ENCODE results near the gene PHF20. TPM values are rescaled to one million over a fixed set of nuclear protein-coding genes. Genes with fewer than 3 reads are reported as not detected.
"Not testable (repeated sequence)": the region's sequence is repeated elsewhere in the genome, so short reads cannot be mapped to it uniquely, and the experiment has no call there.

Gene PHF20
- total RNA-seq, 1 experiment from 2014 or later: 56.7 TPM

DNA sequence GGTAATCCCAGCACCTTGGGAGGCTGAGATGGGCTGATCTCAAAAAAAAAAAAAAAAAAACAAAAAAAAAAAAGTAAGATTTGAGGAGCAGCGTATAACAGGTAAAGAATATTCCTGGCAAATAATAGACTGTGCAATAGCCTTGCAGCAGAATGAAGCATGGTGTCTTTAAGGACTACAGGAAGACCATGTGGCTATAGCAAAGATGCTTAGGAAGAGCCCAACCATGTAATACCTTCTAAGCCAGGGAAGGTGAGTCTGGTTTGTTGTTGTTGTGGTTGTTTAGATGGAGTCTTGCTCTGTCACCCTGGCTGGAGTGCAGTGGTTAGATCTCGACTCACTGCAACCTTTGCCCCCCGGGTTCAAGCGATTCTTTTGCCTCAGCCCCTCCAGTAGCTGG is 15.4 kb upstream of the PHF20 start:
- H3K9me3 Mint-ChIP-seq (ENCODE audit: low read depth, unreplicated experiment): no peaks in the 10 kb centered on the region
- no peak overlapping the region for H3K27ac Mint-ChIP-seq (ENCODE audit: unreplicated experiment)
- TF ChIP-seq, protein P1, sequence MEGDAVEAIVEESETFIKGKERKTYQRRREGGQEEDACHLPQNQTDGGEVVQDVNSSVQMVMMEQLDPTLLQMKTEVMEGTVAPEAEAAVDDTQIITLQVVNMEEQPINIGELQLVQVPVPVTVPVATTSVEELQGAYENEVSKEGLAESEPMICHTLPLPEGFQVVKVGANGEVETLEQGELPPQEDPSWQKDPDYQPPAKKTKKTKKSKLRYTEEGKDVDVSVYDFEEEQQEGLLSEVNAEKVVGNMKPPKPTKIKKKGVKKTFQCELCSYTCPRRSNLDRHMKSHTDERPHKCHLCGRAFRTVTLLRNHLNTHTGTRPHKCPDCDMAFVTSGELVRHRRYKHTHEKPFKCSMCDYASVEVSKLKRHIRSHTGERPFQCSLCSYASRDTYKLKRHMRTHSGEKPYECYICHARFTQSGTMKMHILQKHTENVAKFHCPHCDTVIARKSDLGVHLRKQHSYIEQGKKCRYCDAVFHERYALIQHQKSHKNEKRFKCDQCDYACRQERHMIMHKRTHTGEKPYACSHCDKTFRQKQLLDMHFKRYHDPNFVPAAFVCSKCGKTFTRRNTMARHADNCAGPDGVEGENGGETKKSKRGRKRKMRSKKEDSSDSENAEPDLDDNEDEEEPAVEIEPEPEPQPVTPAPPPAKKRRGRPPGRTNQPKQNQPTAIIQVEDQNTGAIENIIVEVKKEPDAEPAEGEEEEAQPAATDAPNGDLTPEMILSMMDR (IDR thresholded peaks at IDR 0.05; ENCODE audit: unreplicated experiment): no peak
- H3K27me3 Mint-ChIP-seq (ENCODE audit: unreplicated experiment): peaks cover 26% of the 10 kb centered on the region
- no peak overlapping the region for H3K4me3 Mint-ChIP-seq (ENCODE audit: low read depth, unreplicated experiment)
- intact Hi-C loops (cut with micrococcal nuclease; ENCODE audit: unreplicated experiment): no loop called here
- peaks cover 5% of the 10 kb centered on the region for H3K4me1 Mint-ChIP-seq (ENCODE audit: low read depth, unreplicated experiment)
- no TSS peak for BruUV-seq (replicated peaks)
- CTCF ChIA-PET: no interaction called here
- no peak for DNase-seq
- no peaks in the 10 kb centered on the region for H3K36me3 Mint-ChIP-seq (ENCODE audit: insufficient read depth, unreplicated experiment)

DNA sequence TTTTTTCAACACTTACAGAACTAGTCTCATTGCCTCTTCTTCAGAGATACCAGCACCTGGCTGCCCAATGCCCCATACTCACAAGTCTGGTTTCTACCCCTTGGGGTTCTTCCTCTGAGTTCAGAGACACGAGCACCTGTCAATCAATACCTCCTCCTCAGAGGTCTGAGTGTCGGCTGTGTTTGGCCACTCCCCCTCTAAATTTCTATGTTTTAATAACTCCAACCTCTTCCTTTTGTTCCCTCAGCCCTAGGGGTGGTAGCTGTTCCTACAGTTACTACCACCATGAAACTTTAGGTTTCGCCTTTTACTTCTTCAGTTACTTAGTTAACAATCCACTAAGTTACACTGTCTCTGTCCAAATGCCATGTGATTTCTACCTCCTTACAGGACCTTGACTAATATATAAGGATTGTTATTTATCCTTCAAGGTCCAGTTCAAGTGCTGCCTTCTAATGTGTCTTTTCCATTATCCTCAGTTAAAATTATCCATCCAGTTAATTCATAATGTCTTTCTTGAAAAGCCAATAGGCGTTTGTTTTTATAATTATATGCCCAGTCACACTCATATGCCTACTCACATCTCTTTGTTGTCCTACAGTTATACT is 14.6 kb upstream of the PHF20 start:
- intact Hi-C loops (cut with micrococcal nuclease; ENCODE audit: unreplicated experiment): no loop called here
- Mint-ChIP-seq H3K9me3 (ENCODE audit: low read depth, unreplicated experiment) (no peaks in the 10 kb centered on the region), H3K27me3 (ENCODE audit: unreplicated experiment) (peaks cover 18% of the 10 kb centered on the region), H3K4me3 (ENCODE audit: low read depth, unreplicated experiment) (no peak overlapping the region), H3K36me3 (ENCODE audit: insufficient read depth, unreplicated experiment) (no peaks in the 10 kb centered on the region), H3K27ac (ENCODE audit: unreplicated experiment) (no peak overlapping the region), H3K4me1 (ENCODE audit: low read depth, unreplicated experiment) (peaks cover 5% of the 10 kb centered on the region)
- CTCF ChIA-PET: no interaction called here
- TF ChIP-seq, protein P1 (IDR thresholded peaks at IDR 0.05; ENCODE audit: unreplicated experiment): no peak
- DNase-seq: no peak
- no TSS peak for BruUV-seq (replicated peaks)

DNA sequence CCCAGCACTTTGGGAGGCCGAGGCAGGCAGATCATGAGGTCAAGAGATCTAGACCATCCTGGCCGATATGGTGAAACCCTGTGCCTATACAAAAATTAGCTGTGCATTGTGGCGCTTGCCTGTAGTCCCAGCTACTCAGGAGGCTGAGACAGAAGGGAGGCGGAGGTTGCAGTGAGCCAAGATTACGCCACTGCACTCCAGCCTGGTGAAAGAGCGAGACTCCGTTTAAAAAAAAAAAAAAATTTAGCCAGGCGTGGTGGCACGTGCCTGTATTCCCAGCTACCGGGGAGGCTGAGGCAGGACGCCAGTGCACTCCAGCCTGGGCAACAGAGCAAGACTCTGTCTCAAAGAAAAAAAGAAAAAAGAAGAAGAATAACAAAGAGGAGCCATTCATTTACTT is 10.3 kb upstream of the PHF20 start:
- intact Hi-C loops (cut with micrococcal nuclease; ENCODE audit: unreplicated experiment): not testable (repeated sequence)

DNA sequence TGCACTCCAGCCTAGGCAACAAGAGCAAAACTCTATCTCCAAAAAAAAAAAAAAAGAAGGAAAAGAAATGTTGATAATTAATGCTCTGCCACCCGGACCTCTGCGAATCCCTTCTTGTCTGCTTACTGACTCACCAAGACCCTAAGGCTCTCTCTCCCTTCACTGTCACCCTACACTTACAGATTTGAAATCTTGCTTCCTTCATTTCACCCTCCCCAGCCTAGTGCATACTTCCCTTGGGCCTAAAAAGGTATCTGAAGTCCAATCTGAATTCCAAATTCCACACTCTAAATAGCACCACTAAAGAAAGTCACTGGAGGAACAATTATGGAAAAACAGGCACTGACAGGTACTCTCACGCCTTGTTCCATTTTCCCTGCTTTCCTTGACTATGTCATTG is 9.4 kb upstream of the PHF20 start:
- H3K27me3 Mint-ChIP-seq (ENCODE audit: unreplicated experiment): no peaks in the 10 kb centered on the region
- intact Hi-C loops (cut with micrococcal nuclease; ENCODE audit: unreplicated experiment): no loop called here
- H3K4me1 Mint-ChIP-seq (ENCODE audit: low read depth, unreplicated experiment): peaks cover 2% of the 10 kb centered on the region
- no peaks in the 10 kb centered on the region for H3K9me3 Mint-ChIP-seq (ENCODE audit: low read depth, unreplicated experiment)
- TF ChIP-seq, protein P1 (IDR thresholded peaks at IDR 0.05; ENCODE audit: unreplicated experiment): no peak
- no peaks in the 10 kb centered on the region for H3K36me3 Mint-ChIP-seq (ENCODE audit: insufficient read depth, unreplicated experiment)
- BruUV-seq (replicated peaks): no TSS peak
- H3K27ac Mint-ChIP-seq (ENCODE audit: unreplicated experiment): no peak overlapping the region
- DNase-seq: no peak
- CTCF ChIA-PET: no interaction called here
- no peak overlapping the region for H3K4me3 Mint-ChIP-seq (ENCODE audit: low read depth, unreplicated experiment)

More for the DNA sequence above, 10.3 kb upstream of the PHF20 start:
- BruUV-seq (replicated peaks); H3K27me3 Mint-ChIP-seq (ENCODE audit: unreplicated experiment); DNase-seq; CTCF ChIA-PET; H3K4me3 Mint-ChIP-seq (ENCODE audit: low read depth, unreplicated experiment); H3K27ac Mint-ChIP-seq (ENCODE audit: unreplicated experiment); H3K9me3 Mint-ChIP-seq (ENCODE audit: low read depth, unreplicated experiment); H3K36me3 Mint-ChIP-seq (ENCODE audit: insufficient read depth, unreplicated experiment); H3K4me1 Mint-ChIP-seq (ENCODE audit: low read depth, unreplicated experiment): not testable (repeated sequence)

DNA sequence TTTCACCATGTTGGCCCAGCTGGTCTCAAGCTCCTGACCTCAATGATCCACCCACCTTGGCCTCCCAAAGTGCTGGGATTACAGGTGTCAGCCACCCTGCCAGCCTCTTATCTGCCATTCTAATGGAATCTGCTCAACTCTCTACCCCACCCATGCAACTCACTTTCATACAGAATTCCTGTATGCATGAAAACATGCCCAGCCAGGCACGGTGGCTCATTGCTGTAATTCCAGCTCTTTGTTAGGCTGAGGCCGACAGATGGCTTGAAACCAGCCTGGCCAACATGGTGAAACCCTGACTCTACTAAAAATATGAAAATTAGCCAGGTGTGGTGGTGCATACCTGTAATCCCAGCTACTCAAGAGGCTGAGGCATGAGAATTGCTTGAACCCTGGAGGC is 6.9 kb upstream of the PHF20 start:
- H3K4me1 Mint-ChIP-seq (ENCODE audit: low read depth, unreplicated experiment); intact Hi-C loops (cut with micrococcal nuclease; ENCODE audit: unreplicated experiment); DNase-seq; H3K36me3 Mint-ChIP-seq (ENCODE audit: insufficient read depth, unreplicated experiment); H3K4me3 Mint-ChIP-seq (ENCODE audit: low read depth, unreplicated experiment); H3K9me3 Mint-ChIP-seq (ENCODE audit: low read depth, unreplicated experiment); BruUV-seq (replicated peaks); H3K27me3 Mint-ChIP-seq (ENCODE audit: unreplicated experiment); H3K27ac Mint-ChIP-seq (ENCODE audit: unreplicated experiment): not testable (repeated sequence)
- CTCF ChIA-PET: interaction anchor here (0.9 to 1.0 kb wide), 2 partner anchors 22 to 28 kb away, joined by 4 read pairs; no protein-coding TSS in a partner anchor
